MM.1S (cell line): ENCODE measurements around the gene OR9Q1.

ENCODE experiments used
- DNase-seq: peaks from one replicate; pipeline ENCODE4 v3.0.0-alpha.2; 2015
- H2AFZ ChIP-seq: fragments of 300-600 bp; sonication (generic); 2 replicates; pipeline ENCODE4 v1.6.0; 2016; ENCODE audit warnings: antibody characterized with exemption, low read length
- H3F3A ChIP-seq: fragments of 300-600 bp; sonication (generic); 2 replicates; pipeline ENCODE4 v1.6.1; 2016; ENCODE audit warnings: mild to moderate bottlenecking, antibody characterized with exemption, low read length, moderate library complexity, mixed read lengths; ENCODE audit not compliant: insufficient read depth
- H3K27ac ChIP-seq: fragments of 300-600 bp; sonication (generic); 2 replicates; pipeline ENCODE4 v1.5.1; 2016; ENCODE audit warnings: mild to moderate bottlenecking, low read length
- H3K27me3 ChIP-seq: fragments of 300-600 bp; sonication (generic); replicated peaks from 2 replicates; pipeline ENCODE4 v1.6.0; 2016; ENCODE audit warnings: low read length; ENCODE audit not compliant: insufficient read depth
- H3K36me3 ChIP-seq: fragments of 300-600 bp; sonication (generic); replicated peaks from 2 replicates; pipeline ENCODE4 v1.6.1; 2016; ENCODE audit warnings: mild to moderate bottlenecking, low read length, mixed read lengths; ENCODE audit not compliant: insufficient read depth
- H3K4me1 ChIP-seq: fragments of 300-600 bp; sonication (generic); 2 replicates; pipeline ENCODE4 v1.6.1; 2016; ENCODE audit warnings: low read length, mixed read lengths
- H3K4me2 ChIP-seq: fragments of 300-600 bp; sonication (generic); 2 replicates; pipeline ENCODE4 v1.6.0; 2016; ENCODE audit warnings: low read depth, low read length
- H3K4me3 ChIP-seq: fragments of 300-600 bp; sonication (generic); 2 replicates; pipeline ENCODE4 v1.5.1; 2016; ENCODE audit warnings: low read length, mixed read lengths
- H3K79me2 ChIP-seq: fragments of 300-600 bp; sonication (generic); 2 replicates; pipeline ENCODE4 v1.6.1; 2016; ENCODE audit warnings: mixed run types, low read length, mixed read lengths
- H3K9ac ChIP-seq: fragments of 300-600 bp; sonication (generic); 2 replicates; pipeline ENCODE4 v1.6.1; 2016; ENCODE audit warnings: low read length, mixed read lengths
- H3K9me2 ChIP-seq: fragments of 300-600 bp; sonication (generic); replicated peaks from 2 replicates; pipeline ENCODE4 v1.6.1; 2016; ENCODE audit warnings: mild to moderate bottlenecking, low read length, mixed read lengths; ENCODE audit not compliant: insufficient read depth
- H3K9me3 ChIP-seq: fragments of 300-600 bp; sonication (generic); replicated peaks from 2 replicates; pipeline ENCODE4 v1.6.1; 2016; ENCODE audit warnings: mild to moderate bottlenecking, low read length, mixed read lengths; ENCODE audit not compliant: insufficient read depth
- H4K20me1 ChIP-seq: fragments of 300-600 bp; sonication (generic); 2 replicates; pipeline ENCODE4 v1.6.1; 2016; ENCODE audit warnings: mild to moderate bottlenecking, low read length, moderate library complexity, mixed read lengths; ENCODE audit not compliant: insufficient read depth
- CTCF ChIP-seq: fragments of 300-600 bp; sonication (generic); IDR thresholded peaks from 2 replicates; pipeline ENCODE4 v1.5.1; 2016; ENCODE audit warnings: antibody characterized with exemption, low read length, mixed read lengths
- EZH2 ChIP-seq: fragments of 300-600 bp; sonication (generic); optimal IDR thresholded peaks from 2 replicates; pipeline ENCODE3; 2017; ENCODE audit warnings: low read depth, mild to moderate bottlenecking, antibody characterized with exemption, low read length, mixed read lengths
- EZH2phosphoT487 ChIP-seq: fragments of 300-600 bp; sonication (generic); IDR thresholded peaks from 2 replicates; pipeline ENCODE4 v1.6.1; 2018; ENCODE audit warnings: antibody characterized with exemption, low read length

OR9Q1 gene

GRCh38 chr11:58133309-58134076, 109.8 kb downstream of the OR9Q1 start:
- no peaks in the 10 kb centered on the region for H3F3A ChIP-seq
- H3K9me3 ChIP-seq = no peaks in the 10 kb centered on the region
- H3K4me3 ChIP-seq = no peak overlapping the region
- H3K9ac ChIP-seq = no peak overlapping the region
- H3K9me2 ChIP-seq = no peaks in the 10 kb centered on the region
- TF ChIP-seq CTCF (no peak), EZH2phosphoT487 (no peak), EZH2 (no peak)
- no peak overlapping the region for H3K4me2 ChIP-seq
- no peak overlapping the region for H3K27ac ChIP-seq
- H2AFZ ChIP-seq = no peak overlapping the region
- H3K36me3 ChIP-seq = no peaks in the 10 kb centered on the region
- H3K27me3 ChIP-seq = no peaks in the 10 kb centered on the region
- no peak for DNase-seq
- no peaks in the 10 kb centered on the region for H3K79me2 ChIP-seq
- H4K20me1 ChIP-seq = no peaks in the 10 kb centered on the region
- H3K4me1 ChIP-seq = no peaks in the 10 kb centered on the region

- Histone ChIP-seq H3K4me1 (no peaks in the 10 kb centered on the region), H3K9ac (no peak overlapping the region), H3K36me3 (no peaks in the 10 kb centered on the region), H3K4me2 (no peak overlapping the region), H3K27ac (no peak overlapping the region), H4K20me1 (no peaks in the 10 kb centered on the region), H3K9me2 (no peaks in the 10 kb centered on the region), H2AFZ (no peak overlapping the region), H3F3A (no peaks in the 10 kb centered on the region), H3K79me2 (no peaks in the 10 kb centered on the region), H3K9me3 (no peaks in the 10 kb centered on the region), H3K27me3 (no peaks in the 10 kb centered on the region), H3K4me3 (no peak overlapping the region)
- no peak for DNase-seq
- no peak for TF ChIP-seq EZH2
- TF ChIP-seq CTCF = no peak
- TF ChIP-seq EZH2phosphoT487 = no peak
Observed at GRCh38 chr11:58134151-58134550, 110.5 kb downstream of the OR9Q1 start.

GRCh38 chr11:58135171-58135570, 111.5 kb downstream of the OR9Q1 start:
- H4K20me1 ChIP-seq = no peaks in the 10 kb centered on the region
- no peak overlapping the region for H2AFZ ChIP-seq
- no peaks in the 10 kb centered on the region for H3K27me3 ChIP-seq
- H3K4me1 ChIP-seq = no peaks in the 10 kb centered on the region
- DNase-seq = no peak
- H3K9ac ChIP-seq = no peak overlapping the region
- no peaks in the 10 kb centered on the region for H3K79me2 ChIP-seq
- no peaks in the 10 kb centered on the region for H3K36me3 ChIP-seq
- no peaks in the 10 kb centered on the region for H3K9me2 ChIP-seq
- H3K27ac ChIP-seq = no peak overlapping the region
- no peak overlapping the region for H3K4me3 ChIP-seq
- no peaks in the 10 kb centered on the region for H3F3A ChIP-seq
- no peaks in the 10 kb centered on the region for H3K9me3 ChIP-seq
- no peak for TF ChIP-seq EZH2phosphoT487
- TF ChIP-seq EZH2 = no peak
- no peak for TF ChIP-seq CTCF
- no peak overlapping the region for H3K4me2 ChIP-seq
